ENCODE results near the gene ETNK2. TPM values are rescaled to one million over a fixed set of nuclear protein-coding genes. Genes with fewer than 3 reads are reported as not detected.

ETNK2 gene
- total RNA-seq, 4 donors from 2014 or later, result 0.35 to 9.7 (median 5.7) TPM; not detected in 1

GRCh38 chr1:204174958-204175357 is 23.1 kb upstream of the ETNK2 start:
- DNase-seq, result no peak
- TF ChIP-seq POLR2A (IDR thresholded peaks at IDR 0.05) (no peak), CTCF (IDR thresholded peaks at IDR 0.05) (no peak)

GRCh38 chr1:204172404-204173029 is 20.7 kb upstream of the ETNK2 start:
- H3K4me3 ChIP-seq, result no peak overlapping the region
- no peaks in the 10 kb centered on the region for H3K36me3 ChIP-seq
- no peaks in the 10 kb centered on the region for H3K27me3 ChIP-seq
- H3K9me3 ChIP-seq, result peaks cover 0 to 11% (median 3%) of the 10 kb centered on the region in 4 donors
- H3K4me1 ChIP-seq, result no peaks in the 10 kb centered on the region
- H3K27ac ChIP-seq, result no peak overlapping the region
- no peak for TF ChIP-seq CTCF (IDR thresholded peaks at IDR 0.05)
- no peak for TF ChIP-seq POLR2A (IDR thresholded peaks at IDR 0.05)
- DNase-seq, result no peak

More at GRCh38 chr1:204174958-204175357, 23.1 kb upstream of the ETNK2 start:
- no peak overlapping the region for H3K27ac ChIP-seq
- no peaks in the 10 kb centered on the region for H3K36me3 ChIP-seq
- H3K9me3 ChIP-seq, result peaks cover 0 to 6% (median under 1%) of the 10 kb centered on the region in 4 donors
- no peaks in the 10 kb centered on the region for H3K4me1 ChIP-seq
- H3K4me3 ChIP-seq, result no peak overlapping the region
- H3K27me3 ChIP-seq, result no peaks in the 10 kb centered on the region

GRCh38 chr1:204171751-204172178 is 19.9 kb upstream of the ETNK2 start:
- no peaks in the 10 kb centered on the region for H3K27me3 ChIP-seq
- H3K27ac ChIP-seq, result no peak overlapping the region
- H3K4me3 ChIP-seq, result no peak overlapping the region
- no peak for TF ChIP-seq CTCF (IDR thresholded peaks at IDR 0.05)
- TF ChIP-seq POLR2A (IDR thresholded peaks at IDR 0.05), result no peak
- no peaks in the 10 kb centered on the region for H3K36me3 ChIP-seq
- H3K9me3 ChIP-seq, result peaks cover 0 to 11% (median 4%) of the 10 kb centered on the region in 4 donors
- no peaks in the 10 kb centered on the region for H3K4me1 ChIP-seq
- no peak for DNase-seq

GRCh38 chr1:204170494-204171155 is 18.8 kb upstream of the ETNK2 start:
- no peak overlapping the region for H3K27ac ChIP-seq
- no peak for TF ChIP-seq POLR2A (IDR thresholded peaks at IDR 0.05)
- no peak for TF ChIP-seq CTCF (IDR thresholded peaks at IDR 0.05)
- H3K9me3 ChIP-seq, result peaks cover 0 to 11% (median 5%) of the 10 kb centered on the region in 4 donors
- no peaks in the 10 kb centered on the region for H3K36me3 ChIP-seq
- no peak overlapping the region for H3K4me3 ChIP-seq
- H3K4me1 ChIP-seq, result no peaks in the 10 kb centered on the region
- H3K27me3 ChIP-seq, result no peaks in the 10 kb centered on the region
- DNase-seq, result no peak

GRCh38 chr1:204169858-204170257 is 18.0 kb upstream of the ETNK2 start:
- Histone ChIP-seq H3K4me1 (no peaks in the 10 kb centered on the region), H3K36me3 (no peaks in the 10 kb centered on the region), H3K9me3 (peaks cover 0 to 11% (median 5%) of the 10 kb centered on the region in 4 donors), H3K4me3 (no peak overlapping the region), H3K27ac (no peak overlapping the region), H3K27me3 (no peaks in the 10 kb centered on the region)
- no peak for DNase-seq
- TF ChIP-seq CTCF (IDR thresholded peaks at IDR 0.05), result no peak

Data from Peyer's patch (tissue), 4 donors.